HG02759 (cell line): ENCODE measurements around the gene ZNF2.
"Not testable (repeated sequence)": the region's sequence is repeated elsewhere in the genome, so short reads cannot be mapped to it uniquely, and the experiment has no call there.

Experiments used
- ATAC-seq: cut with Tn5 transposase; IDR thresholded peaks from one replicate; pipeline ENCODE4 v1.9.1; 2021; ENCODE audit warnings: mild to moderate bottlenecking, moderate library complexity; ENCODE audit not compliant: unreplicated experiment

The ZNF2 gene

GRCh38 chr2:95165371-95166064 is at the start of gene ZNF2:
Gene ZNF2 (plus strand): TSS chr2:95165809. CDS start chr2:95176227, 10,418 bp downstream.
- ATAC-seq = peak; percentile 95

GRCh38 chr2:95121093-95121406 is 44.6 kb upstream of the ZNF2 start:
- no peak for ATAC-seq

- ATAC-seq = peak; percentile 94
Observed at GRCh38 chr2:95121407-95122196, 44.0 kb upstream of the ZNF2 start, which contains the start of gene MRPS5. Gene MRPS5 (minus strand): TSS chr2:95121808. CDS start chr2:95121791, 17 bp downstream.

GRCh38 chr2:95122197-95122551 is 43.4 kb upstream of the ZNF2 start:
- peak; percentile 3 for ATAC-seq

- ATAC-seq = no peak
Observed at GRCh38 chr2:95138702-95139101, 26.9 kb upstream of the ZNF2 start.

- ATAC-seq = no peak
Observed at GRCh38 chr2:95143838-95144237, 21.8 kb upstream of the ZNF2 start.

GRCh38 chr2:95149397-95149984 is 16.1 kb upstream of the ZNF2 start:
- no peak for ATAC-seq

GRCh38 chr2:95158441-95158840 is 7.2 kb upstream of the ZNF2 start:
- no peak for ATAC-seq

- ATAC-seq = peak; percentile 49
Observed at GRCh38 chr2:95158891-95159619, 6.6 kb upstream of the ZNF2 start.

- peak; percentile 93 for ATAC-seq
Observed at GRCh38 chr2:95159690-95160449, 5.7 kb upstream of the ZNF2 start, which contains the start of gene ZNF514. Gene ZNF514 (minus strand): TSS chr2:95159848. CDS start chr2:95153253, 6,595 bp downstream.

GRCh38 chr2:95165030-95165370 is 609 bp upstream of the ZNF2 start:
- peak; percentile 12 for ATAC-seq

- ATAC-seq = peak; percentile 14
Observed at GRCh38 chr2:95166065-95166763, 605 bp downstream of the ZNF2 start.

GRCh38 chr2:95171902-95172301 is 6.3 kb downstream of the ZNF2 start:
- ATAC-seq = no peak

- ATAC-seq = no peak
Observed at GRCh38 chr2:95174031-95174542, 8.5 kb downstream of the ZNF2 start.

GRCh38 chr2:95179451-95179850 is 13.8 kb downstream of the ZNF2 start:
- ATAC-seq = no peak

- no peak for ATAC-seq
Observed at GRCh38 chr2:95181774-95182173, 16.2 kb downstream of the ZNF2 start.

GRCh38 chr2:95185197-95185596 is 19.6 kb downstream of the ZNF2 start:
- ATAC-seq = no peak

- no peak for ATAC-seq
Observed at GRCh38 chr2:95185973-95186372, 20.4 kb downstream of the ZNF2 start.

GRCh38 chr2:95192956-95193355 is 27.3 kb downstream of the ZNF2 start:
- ATAC-seq = not testable (repeated sequence)

GRCh38 chr2:95203911-95204310 is 38.3 kb downstream of the ZNF2 start:
- no peak for ATAC-seq
